PC-9 (cell line): Measurements from ENCODE around the gene ZNF555. TPM values are rescaled to one million over a fixed set of nuclear protein-coding genes. Genes with fewer than 3 reads are reported as not detected.

Source experiments
- BruUV-seq: library from RNA; stranded (reverse); fragments of 400-500 nt; replicated peaks from 2 replicates; lab custom pipeline; 2021; lab: Mats Ljungman, UMichigan
- CTCF ChIA-PET: fragments of 300-600 bp; sonication (Branson Sonifier 250); formaldehyde crosslinking; loops from one replicate; lab custom pipeline; 2022; ENCODE audit warnings: antibody characterized with exemption; lab: Charles Lee
- POLR2A ChIA-PET: fragments of 300-600 bp; sonication (Branson Sonifier 250); formaldehyde crosslinking; loops from one replicate; lab custom pipeline; 2022; ENCODE audit warnings: antibody characterized with exemption; ENCODE audit not compliant: unreplicated experiment; lab: Charles Lee
- DNase-seq, 2 experiments: peaks; one replicate each; pipeline versions ENCODE4 v3.0.0 to v3.0.0-alpha.2; 2015 to 2022; ENCODE audit warnings: mixed read lengths in 1 of 2
- H2AFZ ChIP-seq: fragments of 200-600 bp; sonication (generic); 2 replicates; pipeline ENCODE4 v1.8.1; 2017; ENCODE audit warnings: antibody characterized with exemption
- H3F3A ChIP-seq: fragments of 200-600 bp; sonication (generic); 2 replicates; pipeline ENCODE4 v1.8.1; 2017; ENCODE audit warnings: antibody characterized with exemption, mild to moderate bottlenecking, low read depth; ENCODE audit not compliant: insufficient read depth
- H3K27ac ChIP-seq: fragments of 200-600 bp; sonication (generic); 2 replicates; pipeline ENCODE4 v1.6.1; 2016; ENCODE audit warnings: mixed run types
- H3K27me3 ChIP-seq: fragments of 200-600 bp; sonication (generic); 2 replicates; pipeline ENCODE4 v1.6.1; 2016; ENCODE audit warnings: low read depth, mixed run types; ENCODE audit not compliant: insufficient read depth
- H3K36me3 ChIP-seq: fragments of 200-600 bp; sonication (generic); 2 replicates; pipeline ENCODE4 v1.6.1; 2016; ENCODE audit warnings: low read depth, mixed run types
- H3K4me1 ChIP-seq: fragments of 200-600 bp; sonication (generic); replicated peaks from 2 replicates; pipeline ENCODE4 v1.6.1; 2016; ENCODE audit warnings: mixed run types; ENCODE audit not compliant: insufficient read depth
- H3K4me2 ChIP-seq: fragments of 200-600 bp; sonication (generic); 2 replicates; pipeline ENCODE4 v1.6.1; 2017; ENCODE audit warnings: mixed run types
- H3K4me3 ChIP-seq: fragments of 200-600 bp; sonication (generic); 2 replicates; pipeline ENCODE4 v1.6.1; 2016; ENCODE audit warnings: mixed run types
- H3K79me2 ChIP-seq: fragments of 200-600 bp; sonication (generic); 2 replicates; pipeline ENCODE4 v1.6.1; 2017; ENCODE audit warnings: low read depth, mixed run types
- H3K9me2 ChIP-seq: fragments of 200-600 bp; sonication (generic); 2 replicates; pipeline ENCODE4 v1.8.1; 2017; ENCODE audit warnings: mild to moderate bottlenecking; ENCODE audit not compliant: insufficient read depth
- H3K9me3 ChIP-seq: fragments of 200-600 bp; sonication (generic); 2 replicates; pipeline ENCODE4 v1.8.1; 2016; ENCODE audit warnings: low read depth; ENCODE audit not compliant: insufficient read depth
- H4K20me1 ChIP-seq: fragments of 200-600 bp; sonication (generic); 2 replicates; pipeline ENCODE4 v1.8.1; 2017; ENCODE audit not compliant: insufficient read depth
- CTCF ChIP-seq: fragments of 200-600 bp; sonication (generic); conservative IDR thresholded peaks from 2 replicates; pipeline ENCODE4 v1.6.1; 2017; ENCODE audit warnings: mixed run types, antibody characterized with exemption, mild to moderate bottlenecking, moderate library complexity
- EZH2 ChIP-seq: fragments of 200-600 bp; sonication (generic); IDR thresholded peaks from 2 replicates; pipeline ENCODE4 v1.8.0; 2017; ENCODE audit warnings: antibody characterized with exemption, low read depth
- intact Hi-C: fragments of 100-400 bp; cut with micrococcal nuclease; formaldehyde crosslinking; loops from one replicate; pipeline ENCODE4 v1.10.0; 2022; ENCODE audit not compliant: unreplicated experiment
- total RNA-seq: library from RNA; stranded (reverse); gene quantifications from 2 replicates; pipeline ENCODE4 v1.2.3, GENCODE V29; 2021

The ZNF555 gene
- total RNA-seq, 1 experiment from 2014 or later = 2.2 TPM

DNA sequence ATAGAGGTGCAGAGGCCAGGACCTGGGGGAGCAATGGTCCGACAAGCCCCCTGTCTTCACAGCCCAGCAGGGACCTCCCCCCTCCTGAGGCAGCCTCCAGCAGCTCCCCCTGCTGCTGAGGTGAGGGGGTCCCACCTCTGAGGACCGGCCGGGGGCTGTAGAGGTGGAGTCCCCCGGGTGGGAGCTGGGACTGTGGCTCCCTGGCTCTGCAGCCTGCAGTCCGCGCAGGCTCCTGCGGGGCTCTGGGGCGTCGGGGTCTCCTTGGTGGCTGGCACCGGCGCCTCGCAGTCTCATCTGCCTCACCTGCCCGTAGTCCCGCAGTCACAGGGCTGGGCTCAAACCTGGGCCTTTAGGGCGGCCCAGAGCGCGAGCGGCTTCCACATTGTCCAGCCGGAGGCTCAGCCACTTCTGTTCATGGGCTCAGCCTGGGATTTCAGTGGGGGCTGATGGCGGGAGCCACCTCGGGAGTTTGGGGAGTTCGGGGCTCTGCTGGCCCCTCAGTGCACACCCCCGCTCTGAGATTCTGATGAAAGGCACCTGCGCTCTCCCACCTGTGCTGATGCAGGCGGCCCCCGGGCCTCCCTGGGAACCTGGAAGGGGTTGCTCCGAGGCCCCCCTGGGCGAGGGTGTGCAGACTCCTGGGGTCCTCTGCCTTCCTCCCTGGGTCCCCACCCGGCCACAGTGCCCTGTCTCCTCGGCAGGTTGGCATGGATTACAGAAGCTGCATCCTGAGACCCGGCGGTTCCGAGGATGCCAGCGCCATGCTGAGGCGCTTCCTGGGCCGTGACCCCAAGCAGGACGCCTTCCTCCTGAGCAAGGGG lies 28.7 kb upstream of the ZNF555 start:
- Histone ChIP-seq H4K20me1 (no peaks in the 10 kb centered on the region), H3F3A (peaks cover 4% of the 10 kb centered on the region; the same call in 1 of the 2 replicates), H3K27ac (no peak overlapping the region), H3K9me3 (no peaks in the 10 kb centered on the region), H3K9me2 (no peaks in the 10 kb centered on the region), H3K4me2 (no peak overlapping the region), H3K4me3 (no peak overlapping the region), H3K79me2 (no peaks in the 10 kb centered on the region), H3K27me3 (no peaks in the 10 kb centered on the region), H3K4me1 (no peaks in the 10 kb centered on the region), H3K36me3 (no peaks in the 10 kb centered on the region), H2AFZ (no peak overlapping the region)
- ChIA-PET POLR2A (no interaction called here), CTCF (no interaction called here)
- no TSS peak for BruUV-seq
- TF ChIP-seq CTCF = no peak
- TF ChIP-seq EZH2 = no peak
- DNase-seq = no peak
- intact Hi-C loops = no loop called here

DNA sequence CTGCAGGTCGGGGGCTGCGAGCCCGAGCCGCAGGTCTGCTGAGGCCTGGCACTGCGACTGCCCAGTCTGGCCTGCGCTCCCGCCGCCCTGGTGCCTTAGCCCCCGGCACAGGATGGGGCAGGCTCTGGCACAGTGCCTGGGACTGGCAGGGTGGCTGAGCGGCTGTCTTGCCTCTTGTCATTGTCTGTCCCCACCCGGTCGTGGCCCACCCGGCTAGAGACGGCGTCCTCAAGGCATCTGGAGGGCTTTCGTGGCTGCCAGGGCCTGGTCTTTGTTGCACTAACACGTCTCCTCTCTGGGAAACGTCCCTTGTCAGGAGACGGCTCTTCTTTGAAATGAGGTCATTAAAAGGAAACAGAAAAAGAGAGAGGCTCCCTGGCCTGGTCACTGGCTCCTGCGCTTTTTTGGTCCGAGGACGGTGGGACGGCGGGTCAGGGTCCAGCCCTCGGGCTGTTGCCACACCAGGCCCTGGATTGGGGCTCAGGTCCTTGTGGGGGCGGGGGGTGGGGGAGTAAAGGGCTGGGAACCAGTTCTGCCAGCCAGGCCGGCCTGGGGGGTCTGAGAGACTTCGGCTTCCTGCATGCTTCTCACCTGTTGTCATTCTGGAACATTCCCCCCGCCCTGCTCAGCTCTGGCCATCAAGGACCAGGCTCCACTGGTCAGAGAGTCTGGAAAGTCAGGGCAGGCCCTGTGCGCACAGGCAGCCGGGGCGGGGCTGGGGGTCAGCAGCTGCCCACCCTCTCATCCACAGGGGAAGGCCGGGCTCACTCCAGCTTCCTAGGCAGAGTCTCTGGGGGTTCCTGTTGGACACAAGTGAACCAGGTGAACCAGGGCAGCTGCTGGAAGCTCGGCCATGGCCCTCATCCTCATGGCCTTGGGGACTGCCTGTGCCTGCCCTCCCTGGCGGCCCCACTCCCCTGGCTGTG lies 27.8 kb upstream of the ZNF555 start:
- no peaks in the 10 kb centered on the region for H3K36me3 ChIP-seq
- no peak for DNase-seq
- no peaks in the 10 kb centered on the region for H3K79me2 ChIP-seq
- intact Hi-C loops = no loop called here
- H4K20me1 ChIP-seq = no peaks in the 10 kb centered on the region
- no TSS peak for BruUV-seq
- H2AFZ ChIP-seq = no peak overlapping the region
- no peaks in the 10 kb centered on the region for H3K9me3 ChIP-seq
- H3K4me1 ChIP-seq = no peaks in the 10 kb centered on the region
- H3K9me2 ChIP-seq = no peaks in the 10 kb centered on the region
- H3K27ac ChIP-seq = no peak overlapping the region
- no peak overlapping the region for H3K4me3 ChIP-seq
- CTCF ChIA-PET = no interaction called here
- no peak overlapping the region for H3K4me2 ChIP-seq
- no peak for TF ChIP-seq EZH2
- TF ChIP-seq CTCF = no peak
- no peaks in the 10 kb centered on the region for H3K27me3 ChIP-seq
- peaks cover 4% of the 10 kb centered on the region; the same call in 1 of the 2 replicates for H3F3A ChIP-seq
- POLR2A ChIA-PET = no interaction called here

DNA sequence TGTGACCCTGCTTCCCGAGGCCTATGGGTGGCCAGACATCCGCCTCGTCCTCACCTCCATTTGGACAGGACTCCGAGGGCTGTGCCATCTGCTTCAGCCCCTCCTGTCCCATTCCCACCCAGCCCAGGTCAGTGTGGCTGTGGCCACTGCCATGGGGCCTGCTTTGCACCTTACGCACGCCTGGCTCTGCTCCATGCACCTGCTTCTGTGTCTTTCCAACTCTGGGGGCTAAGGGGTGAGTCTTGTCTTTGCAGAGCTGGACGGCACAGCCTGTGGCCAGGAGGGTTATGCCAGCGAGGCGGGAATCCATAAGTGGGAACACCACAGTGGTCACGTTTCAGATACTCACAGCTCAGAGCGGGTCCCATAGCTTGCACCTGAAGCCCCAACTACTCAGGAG lies 26.8 kb upstream of the ZNF555 start:
- Histone ChIP-seq H3K79me2 (no peaks in the 10 kb centered on the region), H3K4me2 (no peak overlapping the region), H3K27ac (no peak overlapping the region), H3K9me2 (no peaks in the 10 kb centered on the region), H3K4me1 (no peaks in the 10 kb centered on the region), H3K4me3 (no peak overlapping the region), H3K27me3 (no peaks in the 10 kb centered on the region), H4K20me1 (no peaks in the 10 kb centered on the region), H2AFZ (no peak overlapping the region), H3K9me3 (no peaks in the 10 kb centered on the region), H3K36me3 (no peaks in the 10 kb centered on the region), H3F3A (peaks cover 4% of the 10 kb centered on the region; the same call in 1 of the 2 replicates)
- intact Hi-C loops = no loop called here
- no TSS peak for BruUV-seq
- POLR2A ChIA-PET = no interaction called here
- DNase-seq = no peak
- CTCF ChIA-PET = no interaction called here
- TF ChIP-seq EZH2 = no peak
- TF ChIP-seq CTCF = no peak
